Measurements from ENCODE around the gene MCF2L2.

The MCF2L2 gene

DNA sequence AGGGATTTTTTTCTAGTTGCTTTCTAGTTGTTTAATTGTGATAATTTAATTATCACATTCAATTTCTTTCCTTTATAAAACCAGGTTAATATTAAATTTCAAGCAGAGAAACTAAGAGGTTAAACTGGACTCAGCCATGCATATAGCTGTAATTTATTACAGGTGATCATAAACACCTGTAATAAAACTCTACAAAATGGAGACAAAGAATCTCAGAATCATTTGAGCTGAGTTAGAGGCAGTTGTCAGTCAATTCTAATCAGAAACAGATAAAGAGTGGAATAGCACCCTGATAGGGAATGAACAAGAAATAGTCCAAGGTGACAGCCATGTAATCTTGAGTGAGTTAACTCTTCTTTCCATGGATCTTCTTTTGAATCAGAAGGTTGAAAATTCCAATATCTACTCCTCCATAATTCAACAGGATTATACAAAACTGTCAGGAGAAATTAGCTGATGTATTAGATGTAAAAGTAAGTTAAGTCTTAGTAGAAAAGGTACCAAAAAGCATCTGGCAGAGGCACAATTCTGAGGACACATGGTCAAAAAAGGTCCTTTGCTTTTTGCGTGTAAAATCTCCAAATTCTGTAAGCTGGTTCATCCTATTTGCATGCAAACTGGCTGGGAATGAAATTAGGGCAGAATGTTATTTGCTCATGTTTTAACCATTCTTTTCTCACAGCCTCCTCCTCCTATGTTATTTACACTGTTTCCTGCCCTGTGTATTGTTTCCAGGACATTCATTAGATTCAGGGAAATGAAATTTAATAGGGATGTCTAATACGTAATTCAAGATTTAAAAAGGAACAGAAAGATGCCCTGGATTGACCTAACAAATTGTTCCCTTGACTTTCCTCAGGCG is 214.8 kb downstream of the MCF2L2 start:
- TF ChIP-seq YY1 (IDR thresholded peaks at IDR 0.05; ENCODE audit: insufficient read depth, insufficient read length), result no peak
- no peak for TF ChIP-seq SUZ12 (IDR thresholded peaks at IDR 0.05; ENCODE audit: extremely low read depth, insufficient read depth, insufficient read length)
- no peak for TF ChIP-seq ZNF274 (IDR thresholded peaks at IDR 0.05; ENCODE audit: low read depth, low read length)
- Histone ChIP-seq H3K4me3 (ENCODE audit: insufficient read length, low read depth) (no peak overlapping the region), H3K27me3 (ENCODE audit: insufficient read depth, insufficient read length) (no peaks in the 10 kb centered on the region), H3K9ac (ENCODE audit: insufficient read length, low read depth) (no peak overlapping the region), H3K4me1 (ENCODE audit: insufficient read depth, insufficient read length) (no peaks in the 10 kb centered on the region), H3K36me3 (ENCODE audit: insufficient read depth, insufficient read length, low read length) (no peaks in the 10 kb centered on the region), H3K9me3 (ENCODE audit: insufficient read depth, low read length) (peaks cover 10% of the 10 kb centered on the region)
- DNase-seq (ENCODE audit: low read depth, low spot score), result no peak

GRCh38 chr3:183212565-183212964 is 215.9 kb downstream of the MCF2L2 start:
- Histone ChIP-seq H3K9ac (ENCODE audit: insufficient read length, low read depth) (no peak overlapping the region), H3K4me1 (ENCODE audit: insufficient read depth, insufficient read length) (no peaks in the 10 kb centered on the region), H3K9me3 (ENCODE audit: insufficient read depth, low read length) (peaks cover 21% of the 10 kb centered on the region), H3K4me3 (ENCODE audit: insufficient read length, low read depth) (no peak overlapping the region), H3K27me3 (ENCODE audit: insufficient read depth, insufficient read length) (no peaks in the 10 kb centered on the region), H3K36me3 (ENCODE audit: insufficient read depth, insufficient read length, low read length) (no peaks in the 10 kb centered on the region)
- TF ChIP-seq SUZ12 (IDR thresholded peaks at IDR 0.05; ENCODE audit: extremely low read depth, insufficient read depth, insufficient read length), result no peak
- no peak for TF ChIP-seq YY1 (IDR thresholded peaks at IDR 0.05; ENCODE audit: insufficient read depth, insufficient read length)
- no peak for TF ChIP-seq ZNF274 (IDR thresholded peaks at IDR 0.05; ENCODE audit: low read depth, low read length)
- no peak for DNase-seq (ENCODE audit: low read depth, low spot score)

- H3K36me3 ChIP-seq (ENCODE audit: insufficient read depth, insufficient read length, low read length), result no peaks in the 10 kb centered on the region
- H3K27me3 ChIP-seq (ENCODE audit: insufficient read depth, insufficient read length), result no peaks in the 10 kb centered on the region
- no peak for TF ChIP-seq YY1 (IDR thresholded peaks at IDR 0.05; ENCODE audit: insufficient read depth, insufficient read length)
- TF ChIP-seq ZNF274 (IDR thresholded peaks at IDR 0.05; ENCODE audit: low read depth, low read length), result no peak
- no peak overlapping the region for H3K9ac ChIP-seq (ENCODE audit: insufficient read length, low read depth)
- no peak for DNase-seq (ENCODE audit: low read depth, low spot score)
- H3K4me3 ChIP-seq (ENCODE audit: insufficient read length, low read depth), result no peak overlapping the region
- H3K4me1 ChIP-seq (ENCODE audit: insufficient read depth, insufficient read length), result no peaks in the 10 kb centered on the region
- peaks cover 24% of the 10 kb centered on the region for H3K9me3 ChIP-seq (ENCODE audit: insufficient read depth, low read length)
Measured at GRCh38 chr3:183212096-183212495, 216.3 kb downstream of the MCF2L2 start.

DNA sequence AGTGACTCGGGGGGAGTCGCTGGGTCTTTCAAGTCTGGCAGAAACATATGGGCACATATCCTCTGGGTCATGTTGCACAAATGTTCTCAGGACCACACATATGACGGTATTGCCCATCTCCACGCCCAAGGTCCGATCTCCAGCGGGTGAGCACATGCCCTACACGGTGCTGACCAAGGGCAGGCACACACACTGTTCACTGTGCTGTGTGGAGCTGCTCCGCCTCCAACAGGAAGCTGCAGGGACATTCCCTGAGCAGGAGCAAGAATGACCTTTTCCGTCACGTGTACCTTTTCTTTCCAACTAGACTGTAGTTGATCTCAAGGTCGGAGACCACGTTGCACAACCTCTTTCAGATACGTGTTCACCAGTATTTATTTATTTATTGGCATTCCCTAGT is 217.1 kb downstream of the MCF2L2 start:
- no peak for DNase-seq (ENCODE audit: low read depth, low spot score)
- TF ChIP-seq ZNF274 (IDR thresholded peaks at IDR 0.05; ENCODE audit: low read depth, low read length) (no peak), SUZ12 (IDR thresholded peaks at IDR 0.05; ENCODE audit: extremely low read depth, insufficient read depth, insufficient read length) (no peak), YY1 (IDR thresholded peaks at IDR 0.05; ENCODE audit: insufficient read depth, insufficient read length) (no peak)
- no peaks in the 10 kb centered on the region for H3K4me1 ChIP-seq (ENCODE audit: insufficient read depth, insufficient read length)
- no peaks in the 10 kb centered on the region for H3K27me3 ChIP-seq (ENCODE audit: insufficient read depth, insufficient read length)
- H3K9ac ChIP-seq (ENCODE audit: insufficient read length, low read depth), result no peak overlapping the region
- no peaks in the 10 kb centered on the region for H3K36me3 ChIP-seq (ENCODE audit: insufficient read depth, insufficient read length, low read length)
- peaks cover 24% of the 10 kb centered on the region for H3K9me3 ChIP-seq (ENCODE audit: insufficient read depth, low read length)
- no peak overlapping the region for H3K4me3 ChIP-seq (ENCODE audit: insufficient read length, low read depth)

DNA sequence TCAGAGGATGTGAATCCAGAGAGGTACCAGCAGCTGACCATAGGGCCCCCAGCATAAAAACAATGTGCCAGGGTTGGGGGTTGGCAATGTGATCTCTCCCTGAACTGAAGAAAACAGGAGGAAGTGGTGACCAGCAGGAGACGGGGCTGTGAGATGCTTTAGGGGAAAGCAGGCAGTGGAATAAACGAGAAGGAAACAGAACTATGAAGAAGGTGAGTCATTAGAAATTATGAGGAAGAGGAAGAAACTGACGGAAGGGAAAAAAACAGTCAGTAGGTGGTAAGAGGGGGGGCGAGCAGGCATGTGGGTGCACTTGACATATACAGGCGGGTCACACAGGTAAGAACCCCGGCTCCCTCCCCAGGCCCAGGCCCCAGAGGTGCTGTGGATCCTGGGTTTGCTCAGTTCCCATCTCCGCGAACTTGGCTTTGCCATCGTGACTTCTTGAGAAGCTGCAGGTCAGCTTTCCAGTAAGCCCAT is 217.5 kb downstream of the MCF2L2 start:
- H3K27me3 ChIP-seq (ENCODE audit: insufficient read depth, insufficient read length), result no peaks in the 10 kb centered on the region
- no peak for TF ChIP-seq SUZ12 (IDR thresholded peaks at IDR 0.05; ENCODE audit: extremely low read depth, insufficient read depth, insufficient read length)
- TF ChIP-seq YY1 (IDR thresholded peaks at IDR 0.05; ENCODE audit: insufficient read depth, insufficient read length), result no peak
- TF ChIP-seq ZNF274 (IDR thresholded peaks at IDR 0.05; ENCODE audit: low read depth, low read length), result no peak
- no peak overlapping the region for H3K4me3 ChIP-seq (ENCODE audit: insufficient read length, low read depth)
- H3K9me3 ChIP-seq (ENCODE audit: insufficient read depth, low read length), result peaks cover 24% of the 10 kb centered on the region
- DNase-seq (ENCODE audit: low read depth, low spot score), result no peak
- H3K36me3 ChIP-seq (ENCODE audit: insufficient read depth, insufficient read length, low read length), result no peaks in the 10 kb centered on the region
- H3K4me1 ChIP-seq (ENCODE audit: insufficient read depth, insufficient read length), result no peaks in the 10 kb centered on the region
- no peak overlapping the region for H3K9ac ChIP-seq (ENCODE audit: insufficient read length, low read depth)

- Histone ChIP-seq H3K4me3 (ENCODE audit: insufficient read length, low read depth) (no peak overlapping the region), H3K9ac (ENCODE audit: insufficient read length, low read depth) (no peak overlapping the region), H3K9me3 (ENCODE audit: insufficient read depth, low read length) (peaks cover 24% of the 10 kb centered on the region), H3K36me3 (ENCODE audit: insufficient read depth, insufficient read length, low read length) (no peaks in the 10 kb centered on the region), H3K27me3 (ENCODE audit: insufficient read depth, insufficient read length) (no peaks in the 10 kb centered on the region), H3K4me1 (ENCODE audit: insufficient read depth, insufficient read length) (no peaks in the 10 kb centered on the region)
- no peak for DNase-seq (ENCODE audit: low read depth, low spot score)
- TF ChIP-seq YY1 (IDR thresholded peaks at IDR 0.05; ENCODE audit: insufficient read depth, insufficient read length) (no peak), SUZ12 (IDR thresholded peaks at IDR 0.05; ENCODE audit: extremely low read depth, insufficient read depth, insufficient read length) (no peak), ZNF274 (IDR thresholded peaks at IDR 0.05; ENCODE audit: low read depth, low read length) (no peak)
Measured at GRCh38 chr3:183210341-183210740, 218.1 kb downstream of the MCF2L2 start.

GRCh38 chr3:183208800-183209199 is 219.6 kb downstream of the MCF2L2 start:
- H3K9ac ChIP-seq (ENCODE audit: insufficient read length, low read depth), result no peak overlapping the region
- H3K4me1 ChIP-seq (ENCODE audit: insufficient read depth, insufficient read length), result no peaks in the 10 kb centered on the region
- no peak for DNase-seq (ENCODE audit: low read depth, low spot score)
- no peak overlapping the region for H3K4me3 ChIP-seq (ENCODE audit: insufficient read length, low read depth)
- peaks cover 26% of the 10 kb centered on the region for H3K9me3 ChIP-seq (ENCODE audit: insufficient read depth, low read length)
- H3K36me3 ChIP-seq (ENCODE audit: insufficient read depth, insufficient read length, low read length), result no peaks in the 10 kb centered on the region
- no peaks in the 10 kb centered on the region for H3K27me3 ChIP-seq (ENCODE audit: insufficient read depth, insufficient read length)
- TF ChIP-seq ZNF274 (IDR thresholded peaks at IDR 0.05; ENCODE audit: low read depth, low read length), result no peak
- TF ChIP-seq YY1 (IDR thresholded peaks at IDR 0.05; ENCODE audit: insufficient read depth, insufficient read length), result no peak
- TF ChIP-seq SUZ12 (IDR thresholded peaks at IDR 0.05; ENCODE audit: extremely low read depth, insufficient read depth, insufficient read length), result no peak

Measured in NT2/D1 (cell line).